Progenitor cell of endocrine pancreas (in vitro differentiated cells): Measurements from ENCODE around the gene OSBP2. TPM values are rescaled to one million over a fixed set of nuclear protein-coding genes. Genes with fewer than 3 reads are reported as not detected.

Experiments used
- DNase-seq: peaks from one replicate; pipeline ENCODE4 v3.0.0; 2021; ENCODE audit warnings: low spot score; ENCODE audit not compliant: unreplicated experiment
- H3K27ac Mint-ChIP-seq: 2 replicates; pipeline ENCODE4 v1.8.0; 2021; ENCODE audit warnings: mild to moderate bottlenecking, moderate library complexity, mixed read lengths
- H3K27me3 Mint-ChIP-seq: 2 replicates; pipeline ENCODE4 v1.8.0; 2021; ENCODE audit warnings: mixed read lengths
- H3K36me3 Mint-ChIP-seq: 2 replicates; pipeline ENCODE4 v1.8.0; 2022; ENCODE audit warnings: mixed read lengths; ENCODE audit not compliant: insufficient read depth
- H3K4me1 Mint-ChIP-seq: 2 replicates; pipeline ENCODE4 v1.8.0; 2021; ENCODE audit warnings: low read depth, mixed read lengths
- H3K4me3 Mint-ChIP-seq: 2 replicates; pipeline ENCODE4 v1.8.0; 2021; ENCODE audit warnings: low read depth, mild to moderate bottlenecking, moderate library complexity, mixed read lengths
- H3K9me3 Mint-ChIP-seq: 2 replicates; pipeline ENCODE4 v1.8.0; 2021; ENCODE audit warnings: low read depth, mixed read lengths
- total RNA-seq: library from RNA; stranded (reverse); gene quantifications from 2 replicates; pipeline ENCODE4 v1.2.1, GENCODE V29; 2021
- TF ChIP-seq, protein P1 (sequence below): fragments of 200-600 bp; sonication (generic); IDR thresholded peaks from one replicate; pipeline ENCODE4 v1.5.0; 2021; ENCODE audit warnings: antibody characterized with exemption, mild to moderate bottlenecking; ENCODE audit not compliant: unreplicated experiment

Gene OSBP2
- total RNA-seq, 1 donor from 2014 or later: 8.3 TPM

DNA sequence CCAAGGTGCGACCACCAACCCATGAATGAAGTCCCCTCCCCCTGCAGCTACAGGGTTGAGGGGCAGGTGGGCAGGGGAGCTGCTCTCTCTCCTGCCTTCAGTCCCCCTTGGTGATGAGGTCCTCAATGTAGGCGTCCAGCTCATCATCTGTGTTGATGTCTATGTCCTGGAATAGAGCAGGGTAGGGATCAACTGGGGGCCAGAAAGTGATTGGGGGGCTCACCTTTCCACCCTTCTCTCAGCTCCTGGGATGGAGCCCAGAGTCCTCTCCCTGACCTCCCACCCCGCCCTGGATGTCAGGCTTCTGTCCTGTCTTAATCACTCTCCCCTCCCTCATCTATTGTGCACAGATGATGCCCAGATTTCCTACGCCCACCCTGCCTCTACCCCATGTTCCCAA is 232.0 kb downstream of the OSBP2 start:
- TF ChIP-seq, protein P1, sequence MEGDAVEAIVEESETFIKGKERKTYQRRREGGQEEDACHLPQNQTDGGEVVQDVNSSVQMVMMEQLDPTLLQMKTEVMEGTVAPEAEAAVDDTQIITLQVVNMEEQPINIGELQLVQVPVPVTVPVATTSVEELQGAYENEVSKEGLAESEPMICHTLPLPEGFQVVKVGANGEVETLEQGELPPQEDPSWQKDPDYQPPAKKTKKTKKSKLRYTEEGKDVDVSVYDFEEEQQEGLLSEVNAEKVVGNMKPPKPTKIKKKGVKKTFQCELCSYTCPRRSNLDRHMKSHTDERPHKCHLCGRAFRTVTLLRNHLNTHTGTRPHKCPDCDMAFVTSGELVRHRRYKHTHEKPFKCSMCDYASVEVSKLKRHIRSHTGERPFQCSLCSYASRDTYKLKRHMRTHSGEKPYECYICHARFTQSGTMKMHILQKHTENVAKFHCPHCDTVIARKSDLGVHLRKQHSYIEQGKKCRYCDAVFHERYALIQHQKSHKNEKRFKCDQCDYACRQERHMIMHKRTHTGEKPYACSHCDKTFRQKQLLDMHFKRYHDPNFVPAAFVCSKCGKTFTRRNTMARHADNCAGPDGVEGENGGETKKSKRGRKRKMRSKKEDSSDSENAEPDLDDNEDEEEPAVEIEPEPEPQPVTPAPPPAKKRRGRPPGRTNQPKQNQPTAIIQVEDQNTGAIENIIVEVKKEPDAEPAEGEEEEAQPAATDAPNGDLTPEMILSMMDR: no peak
- peaks cover 21% of the 10 kb centered on the region for H3K36me3 Mint-ChIP-seq
- H3K27me3 Mint-ChIP-seq: no peaks in the 10 kb centered on the region

DNA sequence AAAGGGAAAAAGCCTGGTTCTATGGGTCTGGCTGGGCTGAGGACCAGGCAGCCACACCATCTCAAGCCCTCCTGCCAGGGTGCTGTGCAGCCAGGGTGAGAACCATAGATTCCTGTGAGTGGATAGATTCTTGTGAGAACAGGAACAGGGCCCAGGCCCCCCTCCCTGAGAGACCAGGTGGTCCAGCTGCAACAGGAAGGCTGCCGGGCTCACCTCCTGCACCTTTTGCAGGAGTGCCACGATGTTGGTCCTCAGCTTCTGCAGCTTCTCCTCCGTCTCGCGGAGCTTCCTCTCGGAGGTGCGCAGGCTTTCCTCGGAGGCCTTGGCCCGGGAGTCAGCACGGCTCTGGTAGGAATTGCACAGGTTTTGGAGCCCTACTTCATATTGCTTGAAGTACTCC is 233.1 kb downstream of the OSBP2 start:
- TF ChIP-seq, protein P1: no peak
- H3K27me3 Mint-ChIP-seq: no peaks in the 10 kb centered on the region
- peaks cover 25% of the 10 kb centered on the region for H3K36me3 Mint-ChIP-seq
- no peak overlapping the region for H3K27ac Mint-ChIP-seq
- H3K4me3 Mint-ChIP-seq: no peak overlapping the region
- no peaks in the 10 kb centered on the region for H3K9me3 Mint-ChIP-seq
- no peaks in the 10 kb centered on the region for H3K4me1 Mint-ChIP-seq
- no peak for DNase-seq

More for the DNA sequence above, 232.0 kb downstream of the OSBP2 start:
- H3K4me3 Mint-ChIP-seq: no peak overlapping the region
- H3K9me3 Mint-ChIP-seq: no peaks in the 10 kb centered on the region
- DNase-seq: no peak
- no peak overlapping the region for H3K27ac Mint-ChIP-seq
- no peaks in the 10 kb centered on the region for H3K4me1 Mint-ChIP-seq

DNA sequence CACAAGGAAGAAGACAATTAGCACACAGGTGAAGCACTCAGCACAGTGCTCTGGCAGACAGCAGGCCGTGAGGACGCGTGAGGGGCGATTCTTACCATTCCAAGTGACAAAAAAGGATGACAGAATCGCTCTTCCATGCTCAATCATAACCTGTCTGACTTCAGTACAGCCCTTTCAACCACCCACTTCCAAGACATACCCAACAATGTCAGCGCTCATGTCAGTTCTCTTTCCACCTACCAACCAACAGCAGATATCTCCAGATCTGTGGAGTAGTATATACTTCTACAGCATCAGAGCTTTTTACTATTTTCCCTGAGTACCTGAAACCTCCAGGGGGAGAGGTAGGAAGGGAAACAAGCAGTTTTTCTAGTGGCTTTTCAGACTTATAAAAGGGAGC is 233.7 kb downstream of the OSBP2 start:
- no peaks in the 10 kb centered on the region for H3K27me3 Mint-ChIP-seq

DNA sequence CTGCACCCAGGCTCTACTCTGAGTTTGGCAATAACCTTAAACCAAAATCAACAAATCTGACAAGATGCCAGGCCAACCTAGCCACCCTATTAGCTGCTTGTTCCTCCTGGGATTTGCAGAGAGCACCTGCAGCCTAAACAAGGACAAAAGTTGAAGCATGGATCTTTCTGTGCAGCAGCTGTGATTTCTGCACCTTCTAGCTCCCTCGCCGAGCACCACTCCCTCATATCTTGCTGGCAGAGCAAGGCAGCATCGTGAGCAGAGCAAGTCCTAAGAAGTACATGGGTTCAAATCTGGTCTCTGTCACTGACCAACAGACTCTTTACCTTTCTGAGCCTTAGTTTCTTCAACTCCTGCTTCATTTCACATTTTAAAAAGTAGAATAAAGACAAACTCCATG is 235.6 kb downstream of the OSBP2 start:
- no peaks in the 10 kb centered on the region for H3K4me1 Mint-ChIP-seq
- H3K27me3 Mint-ChIP-seq: no peaks in the 10 kb centered on the region
- TF ChIP-seq, protein P1: no peak

More for the DNA sequence above, 233.7 kb downstream of the OSBP2 start:
- Mint-ChIP-seq H3K4me3 (no peak overlapping the region), H3K36me3 (peaks cover 26% of the 10 kb centered on the region), H3K4me1 (no peaks in the 10 kb centered on the region), H3K9me3 (no peaks in the 10 kb centered on the region), H3K27ac (peak overlapping the region; percentile 35)
- no peak for DNase-seq
- TF ChIP-seq, protein P1: no peak

DNA sequence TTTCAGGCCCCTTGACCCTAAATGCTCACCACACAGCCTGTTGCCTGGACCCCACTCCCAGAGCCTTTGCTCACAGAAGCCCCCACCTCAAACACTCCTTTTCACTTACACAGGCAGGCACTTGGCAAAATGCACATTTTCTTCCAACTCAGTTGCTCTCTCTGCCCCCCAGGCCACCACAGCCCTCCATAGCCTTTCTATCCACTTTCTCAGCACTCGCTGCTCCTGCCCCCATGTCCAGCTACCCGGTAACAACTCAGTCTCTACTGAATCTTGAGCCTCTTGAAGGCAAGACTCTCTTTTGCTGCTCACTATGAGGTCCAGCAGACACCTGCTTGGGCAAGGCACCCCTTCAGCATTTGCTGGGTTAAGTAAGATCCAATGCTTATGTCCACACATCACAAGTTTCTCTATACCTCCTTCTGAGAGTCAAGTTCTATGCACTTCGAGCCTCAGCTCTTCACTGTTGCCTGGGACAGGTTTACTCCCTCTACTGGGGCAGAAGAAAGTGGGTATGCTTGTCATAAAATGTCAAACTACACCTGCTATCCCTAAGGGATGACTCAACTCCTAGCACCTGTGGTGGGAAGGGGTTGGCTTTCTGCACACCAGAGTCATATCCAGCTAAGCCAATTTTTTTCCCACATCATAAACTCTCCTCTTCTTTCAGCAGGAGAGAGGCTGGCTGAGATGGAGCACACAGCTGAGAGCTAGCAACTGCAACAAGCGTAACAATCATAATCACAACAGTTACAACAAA is 237.0 kb downstream of the OSBP2 start:
- Mint-ChIP-seq H3K27me3 (no peaks in the 10 kb centered on the region), H3K27ac (peak overlapping the region; percentile 19), H3K36me3 (peaks cover 39% of the 10 kb centered on the region), H3K9me3 (no peaks in the 10 kb centered on the region), H3K4me1 (no peaks in the 10 kb centered on the region), H3K4me3 (no peak overlapping the region)
- no peak for DNase-seq
- TF ChIP-seq, protein P1: no peak

More for the DNA sequence above, 235.6 kb downstream of the OSBP2 start:
- H3K9me3 Mint-ChIP-seq: no peaks in the 10 kb centered on the region
- peak overlapping the region; percentile 70 for H3K27ac Mint-ChIP-seq
- peaks cover 32% of the 10 kb centered on the region for H3K36me3 Mint-ChIP-seq
- no peak overlapping the region for H3K4me3 Mint-ChIP-seq
- DNase-seq: no peak
